ENCODE results near the gene KCNIP4. TPM values are rescaled to one million over a fixed set of nuclear protein-coding genes. Genes with fewer than 3 reads are reported as not detected.

Gene KCNIP4
- total and polyA plus RNA-seq, 7 donors: 0.03 TPM; not detected in 6

DNA sequence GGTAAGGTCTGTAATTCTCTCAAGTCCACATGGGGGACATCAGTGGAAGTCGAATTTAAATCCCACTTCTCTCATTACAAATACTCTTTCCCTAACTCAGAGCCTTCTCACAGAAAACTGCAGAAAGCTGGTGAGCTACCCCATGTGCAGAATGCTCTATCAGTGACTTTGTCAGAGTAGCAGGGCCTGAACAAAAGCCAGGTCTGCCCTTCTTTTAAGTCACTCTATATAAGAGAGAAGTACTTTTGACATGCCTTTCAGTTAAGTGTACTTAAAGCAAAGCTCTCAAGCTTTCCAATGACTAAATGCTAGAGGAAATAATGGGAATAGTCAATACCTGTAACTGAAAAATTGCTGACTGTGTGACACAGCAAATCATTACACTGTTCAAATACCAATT lies 323.1 kb downstream of the KCNIP4 start:
- Histone ChIP-seq H3K4me1 (no peaks in the 10 kb centered on the region), H3K27me3 (ENCODE audit: insufficient read depth in 3 of 3, low read length in 2 of 3) (no peaks in the 10 kb centered on the region), H3K9me3 (no peaks in the 10 kb centered on the region), H3K27ac (no peak overlapping the region), H3K4me3 (no peak overlapping the region), H3K36me3 (ENCODE audit: insufficient read depth in 1 of 2, low read depth in 1 of 2) (no peaks in the 10 kb centered on the region)
- ATAC-seq (no peak), DNase-seq (no peak)
- WGBS, 3 donors: 32 to 61% (median 59%) methylated on average over 1 of the region's 1 CpG
- intact Hi-C loops (cut with DNase I): no loop called here
- TF ChIP-seq, protein P1, sequence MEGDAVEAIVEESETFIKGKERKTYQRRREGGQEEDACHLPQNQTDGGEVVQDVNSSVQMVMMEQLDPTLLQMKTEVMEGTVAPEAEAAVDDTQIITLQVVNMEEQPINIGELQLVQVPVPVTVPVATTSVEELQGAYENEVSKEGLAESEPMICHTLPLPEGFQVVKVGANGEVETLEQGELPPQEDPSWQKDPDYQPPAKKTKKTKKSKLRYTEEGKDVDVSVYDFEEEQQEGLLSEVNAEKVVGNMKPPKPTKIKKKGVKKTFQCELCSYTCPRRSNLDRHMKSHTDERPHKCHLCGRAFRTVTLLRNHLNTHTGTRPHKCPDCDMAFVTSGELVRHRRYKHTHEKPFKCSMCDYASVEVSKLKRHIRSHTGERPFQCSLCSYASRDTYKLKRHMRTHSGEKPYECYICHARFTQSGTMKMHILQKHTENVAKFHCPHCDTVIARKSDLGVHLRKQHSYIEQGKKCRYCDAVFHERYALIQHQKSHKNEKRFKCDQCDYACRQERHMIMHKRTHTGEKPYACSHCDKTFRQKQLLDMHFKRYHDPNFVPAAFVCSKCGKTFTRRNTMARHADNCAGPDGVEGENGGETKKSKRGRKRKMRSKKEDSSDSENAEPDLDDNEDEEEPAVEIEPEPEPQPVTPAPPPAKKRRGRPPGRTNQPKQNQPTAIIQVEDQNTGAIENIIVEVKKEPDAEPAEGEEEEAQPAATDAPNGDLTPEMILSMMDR (IDR thresholded peaks at IDR 0.05): no peak

DNA sequence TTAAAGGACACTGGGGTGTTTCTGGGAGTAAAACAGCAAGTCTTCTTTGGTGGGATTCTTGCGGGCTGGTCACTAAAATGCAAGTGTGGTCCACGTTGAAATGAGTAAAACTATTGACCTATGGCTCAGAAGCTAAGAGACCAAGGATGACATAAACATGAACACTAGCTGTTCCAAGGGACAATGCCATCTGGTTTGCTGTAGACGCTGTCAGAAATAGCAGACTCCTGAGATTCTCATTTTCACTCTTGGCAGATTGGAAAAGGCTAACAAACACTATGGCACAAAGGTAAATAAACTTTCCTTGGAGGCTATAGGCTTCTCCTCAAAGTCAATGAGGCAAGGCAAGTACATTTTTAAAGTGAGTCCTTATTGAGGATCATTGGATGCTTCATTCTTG lies 343.6 kb downstream of the KCNIP4 start:
- 73 to 75% (median 75%) methylated on average over 3 of the region's 3 CpGs for WGBS, 3 donors
- TF ChIP-seq, protein P1 (IDR thresholded peaks at IDR 0.05): no peak

DNA sequence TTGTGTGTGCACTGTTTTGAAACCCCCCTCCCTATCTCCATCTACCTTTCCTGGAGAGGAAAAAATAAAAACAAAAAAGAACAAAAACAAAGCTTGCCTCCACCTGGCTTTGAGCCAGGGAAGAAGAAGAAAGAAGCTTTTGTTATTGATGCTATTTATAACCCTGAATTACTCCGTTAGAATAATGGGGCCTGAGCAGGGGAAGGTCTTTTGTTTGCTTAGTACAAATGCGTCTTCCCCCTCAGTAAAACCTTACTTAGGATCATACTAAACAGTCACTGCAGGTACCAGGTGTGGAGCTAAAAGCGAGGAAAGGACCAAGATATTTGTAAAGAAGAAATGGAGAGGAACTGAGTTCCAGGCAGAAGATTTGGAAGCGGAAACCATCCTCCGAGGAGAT lies 352.1 kb downstream of the KCNIP4 start:
- 47 to 56% (median 49%) methylated on average over 5 of the region's 5 CpGs for WGBS, 3 donors
- Histone ChIP-seq H3K36me3 (ENCODE audit: insufficient read depth in 1 of 2, low read depth in 1 of 2) (no peaks in the 10 kb centered on the region), H3K9me3 (no peaks in the 10 kb centered on the region), H3K27ac (no peak overlapping the region), H3K27me3 (ENCODE audit: insufficient read depth in 3 of 3, low read length in 2 of 3) (no peaks in the 10 kb centered on the region), H3K4me1 (no peaks in the 10 kb centered on the region), H3K4me3 (no peak overlapping the region)
- intact Hi-C loops (cut with DNase I): no loop called here
- TF ChIP-seq, protein P1 (IDR thresholded peaks at IDR 0.05): no peak
- no peak for DNase-seq
- no peak for ATAC-seq

More for the DNA sequence above, 343.6 kb downstream of the KCNIP4 start:
- no peaks in the 10 kb centered on the region for H3K4me1 ChIP-seq
- no peak for DNase-seq
- no peaks in the 10 kb centered on the region for H3K27me3 ChIP-seq (ENCODE audit: insufficient read depth in 3 of 3, low read length in 2 of 3)
- intact Hi-C loops (cut with DNase I): loop anchor here in 1 of 2 donors (1.0 kb wide), 1 partner anchor 31 kb away; no protein-coding TSS in a partner anchor
- no peaks in the 10 kb centered on the region for H3K36me3 ChIP-seq (ENCODE audit: insufficient read depth in 1 of 2, low read depth in 1 of 2)
- H3K4me3 ChIP-seq: no peak overlapping the region
- no peak overlapping the region for H3K27ac ChIP-seq
- H3K9me3 ChIP-seq: no peaks in the 10 kb centered on the region
- ATAC-seq: no peak

DNA sequence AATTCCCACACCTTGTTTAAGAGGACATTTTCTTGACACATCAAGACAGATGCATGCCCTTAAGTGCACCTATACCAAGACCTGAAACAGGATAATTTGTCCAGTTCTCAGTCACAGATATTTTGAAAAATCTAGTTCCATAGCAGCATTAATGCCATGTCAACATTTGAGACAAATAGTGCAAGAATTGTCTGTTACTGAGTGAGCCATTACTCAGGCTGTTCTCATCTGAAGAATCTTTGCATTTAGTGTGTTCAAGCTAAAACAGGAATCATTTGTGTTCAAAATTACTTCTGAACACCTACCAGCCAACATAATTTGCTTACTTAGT lies 354.9 kb downstream of the KCNIP4 start:
- DNase-seq (no peak), ATAC-seq (no peak)
- intact Hi-C loops (cut with DNase I): no loop called here
- no peaks in the 10 kb centered on the region for H3K27me3 ChIP-seq (ENCODE audit: insufficient read depth in 3 of 3, low read length in 2 of 3)
- H3K36me3 ChIP-seq (ENCODE audit: insufficient read depth in 1 of 2, low read depth in 1 of 2): no peaks in the 10 kb centered on the region
- H3K4me3 ChIP-seq: no peak overlapping the region
- TF ChIP-seq, protein P1 (IDR thresholded peaks at IDR 0.05): no peak
- H3K27ac ChIP-seq: no peak overlapping the region
- H3K4me1 ChIP-seq: no peaks in the 10 kb centered on the region
- no peaks in the 10 kb centered on the region for H3K9me3 ChIP-seq

DNA sequence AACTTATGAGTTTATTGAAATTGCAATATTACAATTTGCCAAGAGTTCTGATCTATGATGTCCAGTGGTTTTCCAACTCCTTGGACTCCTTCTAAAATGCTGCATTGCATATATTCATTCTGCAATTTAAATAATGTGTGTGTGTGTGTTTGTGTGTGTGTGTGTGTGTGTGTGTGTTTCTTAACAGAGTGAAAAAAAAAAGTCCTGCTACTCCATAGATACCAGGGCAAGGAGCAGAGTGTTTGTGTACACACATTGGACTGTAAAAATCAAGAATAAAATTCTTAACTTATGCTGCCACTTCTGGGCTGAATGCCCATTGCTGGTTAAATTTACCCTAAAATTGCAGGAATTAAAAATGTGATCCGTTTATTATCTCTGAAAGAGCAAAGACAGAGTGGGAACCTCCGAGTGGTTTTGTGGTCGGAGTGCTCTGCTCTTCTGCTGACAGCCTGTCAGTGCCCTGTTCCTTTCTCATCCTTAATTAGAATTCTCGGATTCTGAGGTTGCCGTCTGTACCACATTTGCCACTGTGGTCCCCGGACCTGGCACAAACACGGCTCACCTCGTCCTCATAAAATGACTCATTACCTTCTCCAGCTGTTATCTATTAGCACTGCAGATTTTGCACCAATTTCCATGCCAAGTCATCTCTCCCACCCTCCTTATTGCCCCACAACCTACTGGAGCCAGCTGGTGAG lies 355.5 kb downstream of the KCNIP4 start:
- 23 to 38% (median 31%) methylated on average over 8 of the region's 8 CpGs for WGBS, 3 donors
- H3K27ac ChIP-seq: no peak overlapping the region
- no peak overlapping the region for H3K4me3 ChIP-seq
- no peaks in the 10 kb centered on the region for H3K36me3 ChIP-seq (ENCODE audit: insufficient read depth in 1 of 2, low read depth in 1 of 2)
- no peaks in the 10 kb centered on the region for H3K4me1 ChIP-seq
- intact Hi-C loops (cut with DNase I): no loop called here
- no peaks in the 10 kb centered on the region for H3K9me3 ChIP-seq
- H3K27me3 ChIP-seq (ENCODE audit: insufficient read depth in 3 of 3, low read length in 2 of 3): no peaks in the 10 kb centered on the region
- TF ChIP-seq, protein P1 (IDR thresholded peaks at IDR 0.05): no peak
- DNase-seq: no peak
- no peak for ATAC-seq

All from psoas muscle (tissue), 8 donors.